OCI-M2 (cell line): Measurements from ENCODE around the gene KCNH2.
"Not testable (repeated sequence)": the region's sequence is repeated elsewhere in the genome, so short reads cannot be mapped to it uniquely, and the experiment has no call there.

Experiments
- DNase-seq: peaks from one replicate; lab custom pipeline; 2025; ENCODE audit not compliant: unreplicated experiment; lab: John Stamatoyannopoulos, UW

The KCNH2 gene

GRCh38 chr7:150936018-150936417, 42.1 kb downstream of the KCNH2 start:
- DNase-seq, result no peak

- DNase-seq, result no peak
These were observed 43.0 kb downstream of the KCNH2 start for GRCh38 chr7:150935149-150935548.

- DNase-seq, result no peak
These were observed 43.9 kb downstream of the KCNH2 start for GRCh38 chr7:150934045-150934766.

- DNase-seq, result no peak
These were observed 46.8 kb downstream of the KCNH2 start for GRCh38 chr7:150931199-150931869.

GRCh38 chr7:150928541-150928940, 49.6 kb downstream of the KCNH2 start:
- DNase-seq, result no peak

GRCh38 chr7:150927956-150928344, 50.2 kb downstream of the KCNH2 start:
- DNase-seq, result no peak

GRCh38 chr7:150927157-150927955, 50.8 kb downstream of the KCNH2 start:
- DNase-seq, result no peak

- no peak for DNase-seq
These were observed 52.1 kb downstream of the KCNH2 start for GRCh38 chr7:150926066-150926465.

GRCh38 chr7:150924369-150924781, 53.7 kb downstream of the KCNH2 start:
- DNase-seq, result no peak

- DNase-seq, result no peak
These were observed 54.3 kb downstream of the KCNH2 start for GRCh38 chr7:150923802-150924201.

GRCh38 chr7:150923196-150923595, 54.9 kb downstream of the KCNH2 start:
- no peak for DNase-seq

- no peak for DNase-seq
These were observed 59.0 kb downstream of the KCNH2 start for GRCh38 chr7:150919160-150919559.

GRCh38 chr7:150918378-150918777, 59.7 kb downstream of the KCNH2 start:
- no peak for DNase-seq

GRCh38 chr7:150917969-150918368, 60.2 kb downstream of the KCNH2 start:
- no peak for DNase-seq

- DNase-seq, result no peak
These were observed 61.5 kb downstream of the KCNH2 start for GRCh38 chr7:150916670-150917069.

- DNase-seq, result no peak
These were observed 63.2 kb downstream of the KCNH2 start for GRCh38 chr7:150914966-150915365.

GRCh38 chr7:150914196-150914595, 63.9 kb downstream of the KCNH2 start:
- no peak for DNase-seq

- no peak for DNase-seq
These were observed 65.7 kb downstream of the KCNH2 start for GRCh38 chr7:150912427-150912826.

GRCh38 chr7:150911590-150912267, 66.4 kb downstream of the KCNH2 start:
- no peak for DNase-seq

- no peak for DNase-seq
These were observed 67.1 kb downstream of the KCNH2 start for GRCh38 chr7:150910996-150911422.

GRCh38 chr7:150910305-150910995, 67.7 kb downstream of the KCNH2 start:
- DNase-seq, result not testable (repeated sequence)
